Mesenchymal stem cell (in vitro differentiated cells and primary cell): ENCODE measurements around the gene NOCT. TPM values are rescaled to one million over a fixed set of nuclear protein-coding genes. Genes with fewer than 3 reads are reported as not detected.

Source experiments
- DNase-seq: peaks from one replicate; pipeline ENCODE4 v3.0.0-alpha.2; 2013
- H2AFZ ChIP-seq: one replicate; pipeline ENCODE4 v1.6.1; 2013; ENCODE audit warnings: low read depth, mild to moderate bottlenecking, control low read depth, inconsistent platforms, low read length, moderate library complexity
- H2AK5ac ChIP-seq: 2 replicates; pipeline ENCODE4 v1.6.1; 2013; ENCODE audit warnings: low read length, moderate library complexity, mild to moderate bottlenecking, inconsistent platforms; ENCODE audit not compliant: severe bottlenecking
- H2BK120ac ChIP-seq: one replicate; pipeline ENCODE4 v1.6.1; 2013; ENCODE audit warnings: low read depth, mild to moderate bottlenecking, inconsistent platforms, low read length, moderate library complexity
- H2BK12ac ChIP-seq, 2 experiments: one replicate each; pipeline ENCODE4 v1.6.1; 2013; ENCODE audit warnings: inconsistent platforms in 2 of 2, low read length in 2 of 2, mild to moderate bottlenecking in 2 of 2, moderate library complexity in 2 of 2, control low read depth in 1 of 2
- H2BK15ac ChIP-seq: one replicate; pipeline ENCODE4 v1.6.1; 2013; ENCODE audit warnings: mild to moderate bottlenecking, low read depth, inconsistent platforms; ENCODE audit not compliant: poor library complexity, severe bottlenecking
- H2BK5ac ChIP-seq: 2 replicates; pipeline ENCODE4 v1.6.1; 2013; ENCODE audit warnings: low read depth, mild to moderate bottlenecking, low read length, control low read depth, inconsistent platforms; ENCODE audit not compliant: poor library complexity, severe bottlenecking
- H3K14ac ChIP-seq, 2 experiments: one replicate each; pipeline ENCODE4 v1.6.1; 2013; ENCODE audit warnings: inconsistent platforms in 2 of 2, low read length in 2 of 2, control low read depth in 1 of 2, mild to moderate bottlenecking in 1 of 2, moderate library complexity in 1 of 2
- H3K18ac ChIP-seq, 2 experiments: one replicate each; pipeline ENCODE4 v1.6.1; 2013; ENCODE audit warnings: inconsistent platforms in 2 of 2, low read length in 2 of 2, control low read depth in 1 of 2, low read depth in 1 of 2, mild to moderate bottlenecking in 1 of 2
- H3K23ac ChIP-seq, 2 experiments: one replicate each; pipeline ENCODE4 v1.6.1; 2013; ENCODE audit warnings: inconsistent platforms in 2 of 2, low read length in 2 of 2, mild to moderate bottlenecking in 2 of 2, moderate library complexity in 2 of 2, control low read depth in 1 of 2
- H3K27ac ChIP-seq: 2 replicates; pipeline ENCODE4 v1.5.1; 2013; ENCODE audit warnings: mild to moderate bottlenecking, moderate library complexity, low read length, control low read depth, inconsistent platforms; ENCODE audit not compliant: poor library complexity, severe bottlenecking
- H3K27me3 ChIP-seq, 2 experiments: 2 replicates each; pipeline versions ENCODE4 v1.6.1 to v1.7.0; 2013; ENCODE audit warnings: low read length in 2 of 2, mild to moderate bottlenecking in 2 of 2, moderate library complexity in 2 of 2, control low read depth in 1 of 2, inconsistent platforms in 1 of 2; ENCODE audit not compliant: control insufficient read depth in 1 of 2, insufficient read depth in 1 of 2
- H3K36me3 ChIP-seq, 2 experiments: 2 replicates each; pipeline versions ENCODE4 v1.6.1 to v1.7.0; 2013; ENCODE audit warnings: low read length in 2 of 2, control low read depth in 1 of 2, inconsistent platforms in 1 of 2, low read depth in 1 of 2, mild to moderate bottlenecking in 1 of 2; ENCODE audit not compliant: insufficient read depth in 2 of 2, control insufficient read depth in 1 of 2
- H3K4ac ChIP-seq, 2 experiments: one replicate each; pipeline ENCODE4 v1.6.1; 2013; ENCODE audit warnings: inconsistent platforms in 2 of 2, low read length in 2 of 2, mild to moderate bottlenecking in 2 of 2, moderate library complexity in 2 of 2, control low read depth in 1 of 2, low read depth in 1 of 2
- H3K4me1 ChIP-seq: 2 replicates; pipeline ENCODE4 v1.6.1; 2013; ENCODE audit warnings: low read depth, low read length, control low read depth; ENCODE audit not compliant: control insufficient read depth, insufficient read depth
- H3K4me2 ChIP-seq: 2 replicates; pipeline ENCODE4 v1.6.1; 2013; ENCODE audit warnings: low read length, mild to moderate bottlenecking, inconsistent platforms; ENCODE audit not compliant: poor library complexity, severe bottlenecking
- H3K4me3 ChIP-seq, 2 experiments: 2 replicates each; pipeline versions ENCODE4 v1.5.1 to v1.7.0; 2013; ENCODE audit warnings: low read length in 2 of 2, mild to moderate bottlenecking in 2 of 2, control low read depth in 1 of 2, low read depth in 1 of 2; ENCODE audit not compliant: insufficient read depth in 1 of 2
- H3K79me1 ChIP-seq: replicated peaks from 2 replicates; pipeline ENCODE4 v1.6.1; 2013; ENCODE audit warnings: mild to moderate bottlenecking, control low read depth, low read length, inconsistent platforms; ENCODE audit not compliant: poor library complexity, severe bottlenecking
- H3K9ac ChIP-seq: 2 replicates; pipeline ENCODE4 v1.7.0; 2013; ENCODE audit warnings: mild to moderate bottlenecking, low read length, moderate library complexity
- H3K9me3 ChIP-seq: 2 replicates; pipeline ENCODE4 v1.7.0; 2013; ENCODE audit warnings: mild to moderate bottlenecking, low read length; ENCODE audit not compliant: control insufficient read depth
- H4K8ac ChIP-seq: one replicate; pipeline ENCODE4 v1.6.1; 2013; ENCODE audit warnings: inconsistent platforms, mild to moderate bottlenecking, low read length, moderate library complexity
- H4K91ac ChIP-seq: one replicate; pipeline ENCODE4 v1.6.1; 2013; ENCODE audit warnings: mild to moderate bottlenecking, low read length, inconsistent platforms
- WGBS: methylation state at CpG from one replicate; pipeline ENCODE4 v1.1.7; 2013; ENCODE audit warnings: mixed read lengths; 5-methylcytosine and 5-hydroxymethylcytosine counted together
- small RNA-seq: library from polyadenylated mRNA; stranded (forward); fragments of <200 nt; extraction: miRNeasy Mini kit (QIAGEN cat#:217004); gene quantifications from one replicate; pipeline ENCODE3, GENCODE V24; 2013; ENCODE audit warnings: low read depth

NOCT gene

DNA sequence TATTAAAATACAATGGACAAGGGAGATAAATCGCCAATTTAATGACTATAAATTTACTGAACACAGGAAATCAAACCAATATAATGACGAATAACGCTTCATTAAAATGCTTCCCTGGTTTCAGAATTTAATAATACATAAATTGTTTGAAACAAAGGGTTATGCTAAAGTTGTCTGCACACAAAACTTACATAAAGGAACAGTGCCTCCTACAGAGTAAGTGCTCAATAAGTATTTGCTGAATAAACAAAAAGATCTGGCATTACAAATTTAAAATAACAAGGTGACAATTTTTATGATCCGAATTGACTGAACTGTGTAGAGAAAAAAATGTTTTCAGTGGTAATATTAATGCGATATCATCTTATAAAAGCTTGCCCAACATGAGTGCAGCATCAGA is 69.6 kb downstream of the NOCT start:
- H3K36me3 ChIP-seq = no peaks in the 10 kb centered on the region
- no peak overlapping the region for H4K8ac ChIP-seq
- H2AK5ac ChIP-seq = no peak overlapping the region
- no peak overlapping the region for H2BK5ac ChIP-seq
- H3K9me3 ChIP-seq = no peaks in the 10 kb centered on the region
- H3K4ac ChIP-seq = no peak overlapping the region
- H3K27ac ChIP-seq = no peak overlapping the region
- H3K4me1 ChIP-seq = no peaks in the 10 kb centered on the region
- H3K23ac ChIP-seq = no peak overlapping the region
- DNase-seq = peak; percentile 37
- H3K4me2 ChIP-seq = no peak overlapping the region
- peaks cover 6% of the 10 kb centered on the region for H3K79me1 ChIP-seq
- H2BK12ac ChIP-seq = no peak overlapping the region
- WGBS = 100% methylated on average over 1 of the region's 5 CpGs
- H3K14ac ChIP-seq = no peak overlapping the region
- no peak overlapping the region for H2BK15ac ChIP-seq
- no peak overlapping the region for H3K18ac ChIP-seq
- H2AFZ ChIP-seq = no peak overlapping the region
- H3K4me3 ChIP-seq = peak overlapping the region in 1 of 2 experiments; percentile 99
- no peak overlapping the region for H2BK120ac ChIP-seq
- H3K27me3 ChIP-seq = no peaks in the 10 kb centered on the region
- H4K91ac ChIP-seq = no peak overlapping the region
- H3K9ac ChIP-seq = peak overlapping the region; percentile 98

DNA sequence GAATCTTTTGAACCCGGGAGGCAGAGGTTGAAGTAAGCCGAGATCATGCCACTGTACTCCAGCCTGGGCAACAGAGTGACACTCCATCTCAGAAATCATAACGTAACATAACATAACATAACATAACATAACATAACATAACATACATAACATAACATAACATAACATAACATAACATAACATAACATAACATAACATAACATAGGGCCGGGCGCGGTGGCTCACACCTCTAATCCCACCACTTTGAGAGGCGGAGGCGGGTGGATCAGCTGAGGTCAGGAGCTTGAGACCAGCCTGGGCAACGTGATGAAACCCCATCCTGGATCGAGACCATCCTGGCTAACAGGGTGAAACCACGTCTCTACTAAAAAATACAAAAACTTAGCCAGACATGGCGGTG is 76.7 kb downstream of the NOCT start:
- H3K14ac ChIP-seq = no peak overlapping the region
- no peak overlapping the region for H2AK5ac ChIP-seq
- 86% methylated on average over 12 of the region's 12 CpGs for WGBS
- H3K9me3 ChIP-seq = no peaks in the 10 kb centered on the region
- no peak overlapping the region for H4K91ac ChIP-seq
- peaks cover 10% of the 10 kb centered on the region for H3K79me1 ChIP-seq
- no peak overlapping the region for H3K18ac ChIP-seq
- H2BK12ac ChIP-seq = no peak overlapping the region
- H2AFZ ChIP-seq = no peak overlapping the region
- H3K27me3 ChIP-seq = no peaks in the 10 kb centered on the region
- no peak overlapping the region for H2BK15ac ChIP-seq
- H3K23ac ChIP-seq = no peak overlapping the region
- no peak overlapping the region for H2BK5ac ChIP-seq
- no peak overlapping the region for H3K27ac ChIP-seq
- H4K8ac ChIP-seq = no peak overlapping the region
- no peaks in the 10 kb centered on the region for H3K4me1 ChIP-seq
- no peak overlapping the region for H3K9ac ChIP-seq
- no peaks in the 10 kb centered on the region for H3K36me3 ChIP-seq
- no peak overlapping the region for H3K4me3 ChIP-seq
- no peak overlapping the region for H3K4me2 ChIP-seq
- no peak for DNase-seq
- no peak overlapping the region for H2BK120ac ChIP-seq
- H3K4ac ChIP-seq = no peak overlapping the region

Small RNA genes within 50 kb of the gene (small RNA-seq; reads per million reads assigned to genes)
- gene RNU6-531P = not detected
